GM06990 (cell line): ENCODE data around the gene AHCYL2.

ENCODE experiments used
- DNase-seq: peaks from one replicate; pipeline ENCODE4 v3.0.0-alpha.2; 2011; ENCODE audit not compliant: insufficient read length; ENCODE audit errors: extremely low read depth
- H3K27me3 ChIP-seq: replicated peaks from 2 replicates; pipeline ENCODE4 v1.6.0; 2011; ENCODE audit warnings: low read length; ENCODE audit not compliant: control insufficient read depth, insufficient read depth
- H3K36me3 ChIP-seq: 2 replicates; pipeline ENCODE4 v1.5.1; 2011; ENCODE audit warnings: low read length; ENCODE audit not compliant: control insufficient read depth, insufficient read depth
- H3K4me3 ChIP-seq: replicated peaks from 2 replicates; pipeline ENCODE4 v1.5.1; 2011; ENCODE audit warnings: low read depth, mild to moderate bottlenecking, control low read depth, low read length
- CTCF ChIP-seq: IDR thresholded peaks from 2 replicates; pipeline ENCODE4 v1.5.1; 2011; ENCODE audit warnings: low read length, control low read depth, mild to moderate bottlenecking, inconsistent platforms; ENCODE audit not compliant: insufficient read depth, poor library complexity, severe bottlenecking

AHCYL2 gene

GRCh38 chr7:129262324-129262723 lies 37.5 kb downstream of the AHCYL2 start:
- TF ChIP-seq CTCF: no peak
- H3K4me3 ChIP-seq: no peak overlapping the region
- no peaks in the 10 kb centered on the region for H3K27me3 ChIP-seq
- no peak for DNase-seq
- no peaks in the 10 kb centered on the region for H3K36me3 ChIP-seq

- TF ChIP-seq CTCF: no peak
- Histone ChIP-seq H3K36me3 (no peaks in the 10 kb centered on the region), H3K27me3 (no peaks in the 10 kb centered on the region), H3K4me3 (no peak overlapping the region)
- DNase-seq: no peak
These were observed 38.3 kb downstream of the AHCYL2 start for GRCh38 chr7:129263168-129263567.

- Histone ChIP-seq H3K27me3 (no peaks in the 10 kb centered on the region), H3K4me3 (no peak overlapping the region), H3K36me3 (no peaks in the 10 kb centered on the region)
- DNase-seq: no peak
- no peak for TF ChIP-seq CTCF
These were observed 39.7 kb downstream of the AHCYL2 start for GRCh38 chr7:129264534-129264933.

GRCh38 chr7:129265328-129265727 lies 40.5 kb downstream of the AHCYL2 start:
- no peak for DNase-seq
- H3K27me3 ChIP-seq: no peaks in the 10 kb centered on the region
- no peak overlapping the region for H3K4me3 ChIP-seq
- no peaks in the 10 kb centered on the region for H3K36me3 ChIP-seq
- TF ChIP-seq CTCF: no peak

GRCh38 chr7:129266181-129266580 lies 41.4 kb downstream of the AHCYL2 start:
- no peaks in the 10 kb centered on the region for H3K36me3 ChIP-seq
- no peak overlapping the region for H3K4me3 ChIP-seq
- no peak for TF ChIP-seq CTCF
- DNase-seq: no peak
- no peaks in the 10 kb centered on the region for H3K27me3 ChIP-seq

GRCh38 chr7:129270077-129270476 lies 45.2 kb downstream of the AHCYL2 start:
- no peaks in the 10 kb centered on the region for H3K27me3 ChIP-seq
- H3K36me3 ChIP-seq: peaks cover 3% of the 10 kb centered on the region
- no peak for TF ChIP-seq CTCF
- DNase-seq: no peak
- no peak overlapping the region for H3K4me3 ChIP-seq
